ENCODE results near the gene RAB7A.

RAB7A gene

GRCh38 chr3:128794067-128794768 is 68.2 kb downstream of the RAB7A start:
- peak; percentile 63 for DNase-seq

- peak; percentile 74 for DNase-seq
These were observed 69.0 kb downstream of the RAB7A start for GRCh38 chr3:128794770-128795649.

DNA sequence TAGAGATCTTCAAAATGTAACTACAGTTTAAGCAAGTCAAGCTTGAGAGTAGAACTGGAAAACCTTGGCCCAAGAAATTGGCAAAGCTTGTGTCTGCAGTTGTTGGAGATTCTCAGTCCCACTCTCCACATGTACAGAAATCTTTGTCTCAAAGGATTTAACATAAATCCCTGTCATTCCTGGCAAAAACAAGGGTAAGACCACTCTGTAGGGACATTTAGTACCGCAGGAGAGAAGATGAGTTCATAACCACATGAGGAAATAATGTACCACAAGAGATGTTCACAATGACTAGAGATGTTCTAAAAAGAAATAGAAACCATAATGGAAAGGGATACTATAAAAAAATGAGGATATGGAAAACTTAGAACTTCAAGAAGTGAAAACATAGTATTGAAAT is 73.7 kb downstream of the RAB7A start:
- DNase-seq = no peak

DNA sequence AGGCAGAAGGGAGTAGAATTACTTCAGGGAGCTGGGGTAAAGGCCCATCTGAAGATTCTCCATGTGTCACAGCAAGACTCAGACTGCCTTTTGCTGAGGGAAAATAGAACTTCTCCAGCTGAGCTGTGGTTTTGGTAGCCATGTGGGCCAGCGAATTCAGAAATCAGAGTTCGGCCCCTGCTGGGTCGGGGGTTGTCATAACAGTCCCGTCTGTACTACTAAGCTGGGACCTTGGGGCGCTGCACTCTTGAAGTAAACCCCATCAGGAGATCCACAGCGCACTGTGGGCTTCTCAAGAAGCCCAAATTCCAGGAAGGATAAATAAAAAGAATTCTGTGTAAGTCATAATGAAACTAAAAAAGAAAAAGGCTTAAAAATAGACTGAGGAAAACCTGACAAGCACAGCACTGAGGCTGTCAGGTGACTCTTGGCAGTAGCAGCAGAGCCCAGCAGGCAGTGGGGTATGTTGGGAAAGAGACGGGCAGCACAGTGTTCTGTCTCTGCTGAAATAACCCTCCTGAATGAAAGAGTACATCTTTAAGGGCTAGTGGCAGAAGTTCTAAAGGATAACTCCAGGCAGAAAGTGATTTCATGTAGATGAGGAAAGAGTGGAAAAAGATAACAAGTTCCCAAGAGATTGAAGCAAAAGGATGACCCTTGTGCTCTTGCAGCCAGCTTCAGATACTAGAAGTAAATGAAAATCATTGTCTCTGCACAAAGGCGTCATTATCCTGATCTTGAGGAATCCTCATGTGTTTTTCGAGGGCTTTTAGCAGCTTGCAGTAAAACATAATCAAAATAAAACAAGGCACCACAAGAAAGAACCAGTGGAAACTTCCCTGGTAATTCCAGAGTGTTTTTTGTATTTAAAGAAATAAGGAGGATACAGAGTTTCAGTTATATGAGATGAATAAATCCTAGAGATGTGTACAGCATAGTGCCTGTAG is 74.5 kb downstream of the RAB7A start:
- DNase-seq = peak; percentile 78

DNA sequence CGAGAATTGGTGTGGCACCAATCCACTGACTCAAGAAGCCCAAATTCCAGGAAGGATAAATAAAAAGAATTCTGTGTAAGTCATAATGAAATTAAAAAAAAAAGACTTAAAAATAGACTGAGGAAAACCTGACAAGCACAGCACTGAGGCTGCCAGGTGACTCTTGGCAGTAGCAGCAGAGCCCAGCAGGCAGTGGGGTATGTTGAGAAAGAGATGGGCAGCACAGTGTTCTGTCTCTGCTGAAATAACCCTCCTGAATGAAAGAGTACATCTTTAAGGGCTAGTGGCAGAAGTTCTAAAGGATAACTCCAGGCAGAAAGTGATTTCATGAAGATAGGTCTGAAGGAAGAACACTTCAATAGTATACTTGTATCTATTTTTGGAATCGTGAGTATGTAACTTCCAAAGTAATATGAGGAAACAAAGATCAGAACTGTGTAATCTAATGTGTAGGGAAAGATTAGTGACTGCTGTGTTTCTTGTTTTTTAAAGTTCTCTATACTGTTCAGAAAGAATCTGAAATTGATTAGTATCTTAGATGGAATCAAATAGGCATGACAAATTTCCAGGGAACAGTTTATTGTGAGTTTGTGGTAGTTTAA is 75.9 kb downstream of the RAB7A start:
- peak; percentile 45 for DNase-seq

GRCh38 chr3:128803307-128803706 is 77.3 kb downstream of the RAB7A start:
- no peak for DNase-seq

DNA sequence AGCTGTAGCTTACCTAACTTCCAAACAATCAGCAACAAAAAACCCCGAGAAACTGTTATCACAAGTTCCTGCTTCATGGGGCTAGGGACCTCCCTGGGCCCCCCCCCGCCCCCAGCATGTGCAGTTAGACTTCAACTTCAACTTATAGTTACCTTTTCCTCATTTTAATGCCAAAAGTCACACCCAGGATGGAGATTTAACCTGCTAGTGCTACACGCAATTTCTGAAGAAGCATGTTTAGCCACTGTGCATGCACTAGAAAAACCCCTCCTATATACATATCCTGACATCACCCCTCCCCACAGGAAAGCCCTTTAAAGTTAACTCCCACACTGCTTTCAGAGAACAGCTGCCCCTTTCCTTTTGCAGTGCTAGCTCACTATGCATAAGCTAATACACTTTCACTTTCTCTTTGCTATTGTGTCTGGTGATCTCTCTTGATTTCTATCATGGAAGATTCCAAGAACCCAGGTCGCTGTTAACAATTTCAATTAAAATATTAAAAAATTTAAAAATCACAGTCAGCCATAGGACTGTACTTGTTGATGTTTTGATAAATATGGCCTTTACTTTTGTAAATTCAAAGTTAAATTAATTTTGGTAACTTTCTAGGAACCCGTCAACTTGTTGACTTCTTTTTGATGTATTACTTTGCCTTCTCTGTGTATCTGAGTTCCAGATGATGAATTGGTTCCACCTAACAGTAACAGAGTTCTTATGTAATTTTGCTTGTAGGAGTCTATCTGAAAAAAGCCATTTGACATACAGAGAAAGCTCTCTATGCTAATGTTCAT is 78.2 kb downstream of the RAB7A start:
- peak; percentile 74 for DNase-seq

DNA sequence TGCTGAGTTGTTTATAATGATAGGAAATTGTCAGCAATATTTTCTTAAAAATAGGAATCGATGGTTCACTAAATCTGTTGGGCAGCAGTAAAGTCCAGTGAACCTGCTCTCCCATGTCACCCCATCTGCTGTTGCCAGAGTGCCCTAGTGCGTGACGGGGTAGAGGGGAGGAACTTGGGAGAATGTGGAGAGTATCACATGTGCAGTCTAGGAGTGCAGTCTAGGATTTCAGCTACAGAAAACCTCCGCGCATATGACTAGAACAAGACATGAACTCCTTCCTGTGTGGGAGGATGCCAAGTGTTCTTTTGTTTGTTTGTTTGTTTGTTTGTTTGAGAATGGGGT is 78.8 kb downstream of the RAB7A start:
- DNase-seq = no peak

DNA sequence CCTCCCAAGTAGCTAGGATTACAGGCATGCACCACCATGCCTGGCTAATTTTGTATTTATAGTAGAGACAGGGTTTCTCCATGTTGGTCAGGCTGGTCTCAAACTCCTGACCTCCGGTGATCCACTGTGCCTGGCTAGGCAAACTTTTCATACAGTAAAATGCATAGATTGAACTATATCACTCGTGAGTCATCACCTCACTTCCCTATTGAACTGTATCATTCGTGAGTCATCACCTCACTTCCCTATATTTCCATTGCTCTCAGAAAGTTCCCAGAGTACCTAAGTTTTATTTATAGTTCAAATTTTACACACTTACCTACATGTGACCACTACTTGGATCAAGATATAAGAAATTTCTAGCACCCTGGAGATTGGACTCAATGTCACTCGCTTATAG is 79.8 kb downstream of the RAB7A start:
- no peak for DNase-seq

- DNase-seq = no peak
These were observed 80.6 kb downstream of the RAB7A start for GRCh38 chr3:128806588-128806987.

DNA sequence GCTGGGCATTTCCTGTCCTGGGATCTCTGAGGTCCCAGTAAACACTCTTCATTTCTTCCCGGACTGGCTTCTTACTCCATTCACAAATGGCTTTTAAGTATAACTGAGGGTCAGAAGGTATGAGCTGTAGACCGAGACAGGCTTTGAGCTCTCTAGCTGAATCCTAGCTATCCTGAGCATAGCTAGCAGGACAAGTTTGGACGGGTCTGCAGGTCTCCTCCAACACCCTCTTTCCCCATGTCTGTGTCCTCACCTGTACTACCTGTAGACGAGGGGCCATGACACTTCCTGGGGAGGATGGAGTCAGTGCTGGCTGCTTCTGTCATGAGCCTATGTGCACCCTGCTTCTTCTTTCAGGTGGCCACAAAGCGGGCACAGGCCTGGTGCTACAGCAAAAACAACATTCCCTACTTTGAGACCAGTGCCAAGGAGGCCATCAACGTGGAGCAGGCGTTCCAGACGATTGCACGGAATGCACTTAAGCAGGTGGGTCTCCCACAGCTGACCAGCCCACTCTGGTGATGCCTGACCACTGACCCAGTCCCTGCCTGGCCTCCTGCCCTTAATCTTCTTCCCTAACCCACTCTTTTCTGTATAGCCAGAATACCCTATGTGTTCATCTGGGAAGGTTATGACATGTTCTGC is 81.3 kb downstream of the RAB7A start:
- DNase-seq = no peak

DNA sequence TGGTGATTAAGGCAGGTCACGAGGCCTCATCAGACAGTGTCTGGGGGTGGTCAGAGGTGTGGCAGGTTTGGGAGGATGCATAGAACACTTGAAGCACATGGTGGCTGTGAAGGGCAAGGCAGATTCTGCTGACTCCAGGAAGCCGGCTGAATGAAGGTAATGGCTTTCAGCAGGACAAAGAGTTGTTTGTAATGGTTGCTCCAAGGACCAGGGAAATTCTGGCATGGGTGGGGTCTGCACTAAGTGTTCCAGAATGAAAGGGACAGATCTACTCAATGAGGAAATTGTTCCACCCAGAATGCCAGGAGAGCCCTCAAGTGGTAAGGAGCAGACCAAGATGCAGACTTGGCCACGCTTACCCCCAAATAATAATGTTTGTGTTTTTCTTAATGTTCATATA is 82.7 kb downstream of the RAB7A start:
- DNase-seq = no peak

DNA sequence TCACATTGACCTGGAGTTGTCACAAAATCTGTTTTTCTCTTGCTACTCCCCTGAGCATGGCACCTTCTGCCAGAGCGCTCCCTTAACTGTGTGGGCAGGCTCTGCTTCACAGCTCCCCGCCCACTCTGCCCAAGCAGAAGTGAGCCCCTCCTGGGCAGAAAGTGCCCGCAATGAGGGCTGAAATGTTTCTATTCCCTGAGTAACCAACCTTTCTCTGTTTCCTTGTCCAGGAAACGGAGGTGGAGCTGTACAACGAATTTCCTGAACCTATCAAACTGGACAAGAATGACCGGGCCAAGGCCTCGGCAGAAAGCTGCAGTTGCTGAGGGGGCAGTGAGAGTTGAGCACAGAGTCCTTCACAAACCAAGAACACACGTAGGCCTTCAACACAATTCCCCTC is 87.1 kb downstream of the RAB7A start:
- no peak for DNase-seq

- no peak for DNase-seq
These were observed 88.1 kb downstream of the RAB7A start for GRCh38 chr3:128814060-128814459.

- DNase-seq = no peak
These were observed 88.7 kb downstream of the RAB7A start for GRCh38 chr3:128814519-128815317.

- DNase-seq = no peak
These were observed 89.5 kb downstream of the RAB7A start for GRCh38 chr3:128815318-128816064.

DNA sequence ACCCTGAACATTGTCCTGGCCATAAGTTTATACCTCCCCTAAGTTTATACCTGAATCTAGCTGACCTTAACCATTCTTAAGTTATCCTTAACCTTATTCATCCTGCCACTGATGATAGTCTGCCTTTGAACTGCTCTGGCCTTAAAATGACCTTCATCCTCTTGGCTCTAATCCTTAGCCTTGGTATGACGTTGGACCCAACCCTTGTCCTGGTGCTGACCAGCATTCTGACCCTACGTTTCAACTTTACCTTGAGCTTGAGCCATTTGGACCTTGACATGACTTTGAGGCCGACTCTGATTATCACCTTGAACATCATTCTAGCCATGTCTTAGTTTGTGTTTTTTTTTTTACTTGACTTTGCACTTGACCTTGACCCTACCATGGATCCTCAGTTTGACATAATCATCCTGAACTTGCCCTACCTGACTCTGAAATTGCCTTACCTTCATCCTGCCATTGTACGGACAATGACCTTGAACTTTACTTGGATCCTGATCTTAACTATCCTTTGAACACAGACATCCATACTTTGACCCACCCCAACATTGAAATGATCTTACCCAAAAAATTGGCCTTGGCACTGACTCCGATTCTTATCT is 92.3 kb downstream of the RAB7A start:
- no peak for DNase-seq

DNA sequence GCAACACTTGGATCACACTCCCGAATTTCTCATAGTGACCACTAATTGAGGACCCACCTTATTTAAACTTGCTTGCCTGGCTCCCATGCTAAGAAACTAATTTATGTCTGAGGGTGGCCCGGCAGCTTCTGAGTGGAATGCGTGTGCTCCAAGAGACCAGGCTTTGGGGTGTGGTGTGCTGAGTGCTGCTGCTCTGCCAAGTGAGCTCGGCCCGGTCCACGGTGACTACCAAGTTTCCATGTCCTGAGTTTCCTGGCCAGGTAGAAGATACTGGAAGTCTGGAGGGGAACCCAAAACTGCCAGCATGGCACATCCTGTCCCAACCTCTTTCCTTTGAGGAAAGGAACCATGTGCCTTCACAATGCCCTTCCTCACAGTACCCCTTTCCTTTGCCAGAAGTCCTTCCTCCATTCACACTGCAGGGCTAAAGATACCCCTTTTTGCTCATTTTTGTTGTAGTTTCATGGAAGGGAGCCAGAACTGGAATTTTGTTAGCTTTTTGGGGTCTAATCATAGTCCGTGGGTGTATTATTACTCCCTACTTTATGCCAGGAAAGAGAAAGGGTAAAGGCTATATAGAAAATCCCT is 94.4 kb downstream of the RAB7A start:
- DNase-seq = no peak

- DNase-seq = no peak
These were observed 97.0 kb downstream of the RAB7A start for GRCh38 chr3:128823008-128823407.
